Urinary bladder (tissue), 4 donors: ENCODE results near the gene METTL3. TPM values are rescaled to one million over a fixed set of nuclear protein-coding genes. Genes with fewer than 3 reads are reported as not detected.

Experiments
- DNase-seq: peaks from one replicate; pipeline ENCODE4 v3.0.0-alpha.2; 2015; ENCODE audit errors: extremely low spot score
- H3K27ac ChIP-seq: one replicate; pipeline ENCODE4 v1.5.1; 2013; ENCODE audit warnings: low read depth, mild to moderate bottlenecking, moderate library complexity
- H3K36me3 ChIP-seq: one replicate; pipeline ENCODE4 v1.6.1; 2013; ENCODE audit warnings: mild to moderate bottlenecking, moderate library complexity; ENCODE audit not compliant: insufficient read depth
- H3K4me1 ChIP-seq: one replicate; pipeline ENCODE4 v1.6.1; 2013; ENCODE audit warnings: mild to moderate bottlenecking, moderate library complexity; ENCODE audit not compliant: insufficient read depth
- H3K4me3 ChIP-seq: one replicate; pipeline ENCODE4 v1.5.1; 2013; ENCODE audit warnings: low read depth, low read length
- WGBS: extraction: QIAGEN DNeasy Blood & Tissue Kit; methylation state at CpG from one replicate; pipeline ENCODE4 v1.1.7; 2013; 5-methylcytosine and 5-hydroxymethylcytosine counted together
- polyA plus RNA-seq: library from polyadenylated mRNA; stranded (reverse); fragments of 200-250 nt; gene quantifications from one replicate; pipeline ENCODE4 v1.2.3, GENCODE V29; 2013
- total RNA-seq: library from RNA; depleted of rRNA; stranded (reverse); fragments of >200 nt; gene quantifications from one replicate; pipeline ENCODE4 v1.2.3, GENCODE V29; 2014
- donor health status: healthy with polysubstance abuse.
- donor health status: healthy.

The METTL3 gene
- total and polyA plus RNA-seq, 2 donors: 36.0 to 64.4 TPM

DNA sequence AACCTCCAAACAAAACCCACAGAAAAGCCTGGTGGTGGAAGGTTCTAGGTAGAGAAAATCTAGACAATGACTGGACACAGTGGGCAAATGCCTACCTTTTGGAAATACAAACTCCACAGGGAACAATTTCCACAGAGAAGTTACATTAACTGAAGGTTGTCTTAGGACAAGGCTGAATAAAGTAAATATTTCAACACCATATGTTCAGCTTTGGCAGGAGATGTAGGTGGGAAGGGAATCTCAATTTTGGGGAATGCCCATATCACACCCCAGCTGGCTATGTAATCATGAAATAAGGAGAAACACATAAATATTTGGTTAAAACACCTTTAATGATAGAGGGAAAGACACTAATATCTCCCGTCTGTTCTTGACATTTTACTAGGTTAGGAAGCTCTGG lies 9.6 kb upstream of the METTL3 start:
- DNase-seq: no peak
- WGBS: 74% methylated on average over 1 of the region's 1 CpG
- no peaks in the 10 kb centered on the region for H3K4me1 ChIP-seq
- H3K27ac ChIP-seq: no peak overlapping the region
- no peaks in the 10 kb centered on the region for H3K36me3 ChIP-seq
- no peak overlapping the region for H3K4me3 ChIP-seq

DNA sequence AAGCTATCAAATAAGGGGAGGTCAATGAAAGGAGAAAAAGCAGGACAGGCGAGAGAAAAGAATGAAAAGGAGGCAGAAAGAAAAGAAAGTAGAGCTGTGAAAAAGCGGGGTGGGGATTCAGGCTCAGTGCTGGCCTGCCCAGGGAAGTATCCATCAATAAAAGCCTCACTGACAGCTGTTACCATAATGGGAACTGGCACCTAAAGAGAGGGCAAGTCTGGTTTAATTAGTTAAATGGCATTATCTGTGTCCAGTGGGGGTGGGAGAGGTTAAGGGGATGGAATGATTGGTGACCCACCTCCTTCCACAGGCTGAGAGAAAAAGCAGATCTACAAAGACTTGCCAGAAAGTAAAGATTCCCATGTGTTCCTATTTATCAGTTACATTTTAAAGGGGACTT lies 7.6 kb upstream of the METTL3 start:
- no peaks in the 10 kb centered on the region for H3K36me3 ChIP-seq
- no peak overlapping the region for H3K27ac ChIP-seq
- DNase-seq: no peak
- 69% methylated on average over 2 of the region's 2 CpGs for WGBS
- H3K4me3 ChIP-seq: no peak overlapping the region
- H3K4me1 ChIP-seq: no peaks in the 10 kb centered on the region

GRCh38 chr14:21514341-21514740 lies 3.2 kb upstream of the METTL3 start:
- WGBS: 88% methylated on average over 1 of the region's 1 CpG
- Histone ChIP-seq H3K36me3 (no peaks in the 10 kb centered on the region), H3K4me3 (no peak overlapping the region), H3K27ac (no peak overlapping the region), H3K4me1 (no peaks in the 10 kb centered on the region)
- no peak for DNase-seq

GRCh38 chr14:21509432-21510143 lies 1.6 kb downstream of the METTL3 start:
- no peaks in the 10 kb centered on the region for H3K36me3 ChIP-seq
- 85% methylated on average over 6 of the region's 6 CpGs for WGBS
- peaks cover 1% of the 10 kb centered on the region for H3K4me1 ChIP-seq
- DNase-seq: no peak
- no peak overlapping the region for H3K27ac ChIP-seq
- H3K4me3 ChIP-seq: no peak overlapping the region

DNA sequence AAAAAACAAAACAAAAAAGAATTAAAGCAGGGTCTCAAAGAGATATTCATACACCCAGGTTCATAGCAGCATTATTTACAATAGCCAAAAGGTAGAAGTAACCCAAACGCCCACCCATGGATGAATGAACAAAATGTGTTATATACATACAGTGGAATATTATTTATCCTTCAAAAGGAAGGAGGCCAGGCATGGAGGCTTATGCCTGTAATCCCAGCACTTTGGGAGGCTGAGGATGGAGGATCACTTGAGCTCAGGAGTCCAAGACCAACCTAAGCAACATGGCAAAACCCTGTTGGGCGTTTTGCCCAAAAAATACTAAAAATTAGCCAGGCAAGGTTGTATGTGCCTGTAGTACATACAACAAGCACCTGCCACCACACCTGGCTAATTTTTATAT lies 4.6 kb downstream of the METTL3 start:
- WGBS: 89% methylated on average over 2 of the region's 2 CpGs
- Histone ChIP-seq H3K4me1 (peaks cover 1% of the 10 kb centered on the region), H3K27ac (no peak overlapping the region), H3K36me3 (no peaks in the 10 kb centered on the region), H3K4me3 (no peak overlapping the region)
- DNase-seq: no peak

- Histone ChIP-seq H3K27ac (no peak overlapping the region), H3K36me3 (peaks cover 4% of the 10 kb centered on the region), H3K4me3 (no peak overlapping the region), H3K4me1 (peaks cover 1% of the 10 kb centered on the region)
- DNase-seq: no peak
Measured at GRCh38 chr14:21505012-21505553, 6.1 kb downstream of the METTL3 start.

DNA sequence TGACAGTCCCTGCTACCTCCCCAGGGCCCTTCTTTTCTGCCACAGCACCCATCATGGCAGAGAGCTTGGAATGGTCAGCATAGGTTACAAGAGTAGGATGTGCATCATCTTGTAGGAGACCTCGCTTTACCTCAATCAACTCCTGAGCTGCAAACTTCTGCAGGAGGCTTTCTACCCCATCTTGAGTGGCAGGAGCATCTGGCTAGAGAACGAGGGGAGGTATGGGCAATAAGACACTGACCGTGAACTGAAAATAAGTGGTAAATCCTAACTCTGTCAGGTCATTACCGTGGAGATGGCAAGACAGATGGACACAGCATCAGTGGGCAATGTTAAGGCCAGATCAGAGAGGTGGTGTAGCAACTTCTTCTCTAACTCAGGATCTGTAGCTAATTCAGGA lies 7.8 kb downstream of the METTL3 start:
- peaks cover 1% of the 10 kb centered on the region for H3K4me1 ChIP-seq
- no peak for DNase-seq
- WGBS: 92% methylated on average over 4 of the region's 4 CpGs
- H3K27ac ChIP-seq: no peak overlapping the region
- no peak overlapping the region for H3K4me3 ChIP-seq
- peaks cover 4% of the 10 kb centered on the region for H3K36me3 ChIP-seq

DNA sequence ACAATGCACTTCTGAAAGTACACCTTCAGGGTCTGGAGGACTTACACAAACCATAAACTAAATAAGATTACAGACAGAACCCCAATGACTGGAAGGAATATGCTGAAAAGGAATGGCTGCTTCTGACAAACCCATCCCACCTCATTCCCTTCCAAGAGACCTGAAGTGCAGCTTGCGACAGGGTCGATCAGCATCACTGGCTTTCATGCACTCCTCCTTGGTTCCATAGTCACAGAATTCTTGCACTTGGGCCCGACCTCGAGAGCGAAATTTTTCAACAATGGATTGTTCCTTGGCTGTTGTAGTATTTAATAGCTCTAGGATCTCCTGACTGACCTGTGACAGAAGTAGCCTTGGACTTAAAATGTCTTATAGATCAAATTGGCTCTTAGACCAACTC lies 9.6 kb downstream of the METTL3 start:
- H3K4me1 ChIP-seq: no peaks in the 10 kb centered on the region
- H3K27ac ChIP-seq: no peak overlapping the region
- DNase-seq: no peak
- no peak overlapping the region for H3K4me3 ChIP-seq
- 92% methylated on average over 5 of the region's 5 CpGs for WGBS
- peaks cover 6% of the 10 kb centered on the region for H3K36me3 ChIP-seq

DNA sequence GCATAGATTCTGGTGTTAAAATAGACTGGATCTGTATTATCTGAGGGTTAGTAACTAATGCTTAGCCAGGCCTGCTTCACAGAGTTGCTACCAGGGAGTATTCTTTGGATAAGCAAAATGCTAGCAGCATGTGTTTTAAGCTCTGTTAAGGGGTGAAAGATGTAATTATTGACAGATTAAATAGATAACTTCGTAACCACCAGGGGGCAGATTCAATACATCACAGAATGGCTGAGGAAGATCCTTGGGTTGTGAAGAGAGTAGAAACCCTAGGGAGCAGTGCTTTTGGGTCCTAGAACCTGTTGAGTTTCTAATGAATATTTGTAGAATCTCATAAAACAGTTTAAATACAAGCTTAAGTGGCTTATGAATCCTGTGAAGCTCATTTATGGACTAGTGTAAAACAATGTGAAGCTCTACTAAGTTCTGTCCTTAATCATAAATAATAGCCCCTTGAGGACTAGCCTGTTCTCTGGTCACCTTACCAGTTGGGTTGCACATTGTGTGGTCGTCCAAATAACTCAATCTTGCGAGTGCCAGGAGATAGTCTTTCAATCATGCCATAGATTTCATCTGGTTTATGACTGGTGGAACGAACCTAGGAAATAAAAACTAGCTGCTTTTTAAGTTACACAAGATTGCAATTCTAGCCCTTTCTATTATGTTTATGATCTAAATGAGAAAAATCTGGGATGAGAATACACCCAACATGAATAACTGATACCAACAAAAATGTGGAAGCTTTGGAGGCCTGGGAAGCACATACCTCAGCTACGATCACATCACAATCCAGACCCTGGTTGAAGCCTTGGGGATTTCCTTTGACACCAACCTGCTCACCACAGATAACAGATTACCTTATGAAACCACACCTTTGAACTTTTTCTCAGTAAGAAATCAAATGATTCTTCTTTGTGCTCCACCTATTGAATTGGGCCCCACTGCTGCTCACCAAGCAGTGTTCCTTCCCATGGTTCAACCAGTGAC lies 12.3 kb downstream of the METTL3 start:
- 61% methylated on average over 5 of the region's 5 CpGs for WGBS

DNA sequence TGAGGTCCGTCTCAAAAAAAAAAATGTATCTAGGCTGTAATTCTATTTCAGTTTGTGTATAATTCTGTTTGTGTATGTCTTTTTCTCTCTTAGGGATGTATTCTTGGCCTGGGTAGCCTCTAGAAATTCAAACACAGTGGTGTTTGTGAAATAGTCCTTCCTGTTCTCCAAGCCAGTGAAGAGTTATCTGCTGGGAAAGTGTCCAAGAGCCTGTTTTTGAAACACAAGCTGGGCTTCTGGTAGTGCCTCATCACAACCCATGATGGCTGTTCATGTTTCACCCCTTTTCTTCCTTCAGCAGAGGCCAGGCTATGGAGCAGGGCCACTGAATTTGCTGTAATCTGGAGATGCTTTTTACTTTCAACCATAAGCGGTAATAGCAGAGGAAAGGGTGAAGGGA lies 14.7 kb downstream of the METTL3 start:
- DNase-seq: no peak
- Histone ChIP-seq H3K4me1 (no peaks in the 10 kb centered on the region), H3K36me3 (peaks cover 8% of the 10 kb centered on the region), H3K4me3 (no peak overlapping the region), H3K27ac (no peak overlapping the region)
- 73% methylated on average over 2 of the region's 2 CpGs for WGBS

More for the DNA sequence above, 12.3 kb downstream of the METTL3 start:
- Histone ChIP-seq H3K4me3 (no peak overlapping the region), H3K27ac (no peak overlapping the region), H3K4me1 (no peaks in the 10 kb centered on the region), H3K36me3 (peaks cover 6% of the 10 kb centered on the region)
- DNase-seq: peak; percentile 18

GRCh38 chr14:21494902-21495762 lies 16.0 kb downstream of the METTL3 start:
- 96% methylated on average over 2 of the region's 2 CpGs for WGBS
- H3K36me3 ChIP-seq: peaks cover 4% of the 10 kb centered on the region
- no peaks in the 10 kb centered on the region for H3K4me1 ChIP-seq

DNA sequence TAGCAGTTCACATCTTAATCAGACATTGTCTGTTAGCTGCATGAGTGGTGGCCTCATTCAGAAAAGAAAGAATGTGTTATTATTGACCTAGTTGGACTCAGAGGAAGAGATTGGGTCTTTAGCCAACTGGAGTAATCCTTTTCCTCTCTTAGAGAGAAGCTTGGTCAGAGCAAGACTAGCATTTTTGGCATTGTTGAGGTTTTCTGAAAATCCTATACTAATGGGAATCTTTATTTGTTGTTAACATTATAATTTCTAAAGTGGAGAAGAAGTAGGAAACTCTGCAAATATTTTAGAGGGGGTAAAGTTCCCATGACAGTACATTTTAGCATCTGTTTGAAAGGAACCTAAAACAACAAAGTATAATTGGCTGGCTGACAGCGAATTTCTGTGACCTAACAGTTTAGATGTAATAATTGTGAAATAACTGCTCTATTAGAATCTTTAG lies 24.5 kb downstream of the METTL3 start:
- H3K27ac ChIP-seq: no peak overlapping the region
- H3K4me3 ChIP-seq: no peak overlapping the region
- WGBS: 83% methylated on average over 1 of the region's 1 CpG
- no peak for DNase-seq
- no peaks in the 10 kb centered on the region for H3K4me1 ChIP-seq
- no peaks in the 10 kb centered on the region for H3K36me3 ChIP-seq

More at GRCh38 chr14:21494902-21495762, 16.0 kb downstream of the METTL3 start:
- no peak for DNase-seq
- Histone ChIP-seq H3K27ac (no peak overlapping the region), H3K4me3 (no peak overlapping the region)
